PC-9 (cell line): ENCODE results near the gene PARS2. TPM values are rescaled to one million over a fixed set of nuclear protein-coding genes. Genes with fewer than 3 reads are reported as not detected.

Source experiments
- BruUV-seq: library from RNA; stranded (reverse); fragments of 400-500 nt; replicated peaks from 2 replicates; lab custom pipeline; 2021; lab: Mats Ljungman, UMichigan
- CTCF ChIA-PET: fragments of 300-600 bp; sonication (Branson Sonifier 250); formaldehyde crosslinking; loops from one replicate; lab custom pipeline; 2022; ENCODE audit warnings: antibody characterized with exemption; lab: Charles Lee
- POLR2A ChIA-PET: fragments of 300-600 bp; sonication (Branson Sonifier 250); formaldehyde crosslinking; loops from one replicate; lab custom pipeline; 2022; ENCODE audit warnings: antibody characterized with exemption; ENCODE audit not compliant: unreplicated experiment; lab: Charles Lee
- DNase-seq, 2 experiments: peaks; one replicate each; pipeline versions ENCODE4 v3.0.0 to v3.0.0-alpha.2; 2015 to 2022; ENCODE audit warnings: mixed read lengths in 1 of 2
- H2AFZ ChIP-seq: fragments of 200-600 bp; sonication (generic); 2 replicates; pipeline ENCODE4 v1.8.1; 2017; ENCODE audit warnings: antibody characterized with exemption
- H3F3A ChIP-seq: fragments of 200-600 bp; sonication (generic); 2 replicates; pipeline ENCODE4 v1.8.1; 2017; ENCODE audit warnings: antibody characterized with exemption, mild to moderate bottlenecking, low read depth; ENCODE audit not compliant: insufficient read depth
- H3K27ac ChIP-seq: fragments of 200-600 bp; sonication (generic); 2 replicates; pipeline ENCODE4 v1.6.1; 2016; ENCODE audit warnings: mixed run types
- H3K27me3 ChIP-seq: fragments of 200-600 bp; sonication (generic); 2 replicates; pipeline ENCODE4 v1.6.1; 2016; ENCODE audit warnings: low read depth, mixed run types; ENCODE audit not compliant: insufficient read depth
- H3K36me3 ChIP-seq: fragments of 200-600 bp; sonication (generic); 2 replicates; pipeline ENCODE4 v1.6.1; 2016; ENCODE audit warnings: low read depth, mixed run types
- H3K4me1 ChIP-seq: fragments of 200-600 bp; sonication (generic); replicated peaks from 2 replicates; pipeline ENCODE4 v1.6.1; 2016; ENCODE audit warnings: mixed run types; ENCODE audit not compliant: insufficient read depth
- H3K4me2 ChIP-seq: fragments of 200-600 bp; sonication (generic); 2 replicates; pipeline ENCODE4 v1.6.1; 2017; ENCODE audit warnings: mixed run types
- H3K4me3 ChIP-seq: fragments of 200-600 bp; sonication (generic); 2 replicates; pipeline ENCODE4 v1.6.1; 2016; ENCODE audit warnings: mixed run types
- H3K79me2 ChIP-seq: fragments of 200-600 bp; sonication (generic); 2 replicates; pipeline ENCODE4 v1.6.1; 2017; ENCODE audit warnings: low read depth, mixed run types
- H3K9me2 ChIP-seq: fragments of 200-600 bp; sonication (generic); 2 replicates; pipeline ENCODE4 v1.8.1; 2017; ENCODE audit warnings: mild to moderate bottlenecking; ENCODE audit not compliant: insufficient read depth
- H3K9me3 ChIP-seq: fragments of 200-600 bp; sonication (generic); 2 replicates; pipeline ENCODE4 v1.8.1; 2016; ENCODE audit warnings: low read depth; ENCODE audit not compliant: insufficient read depth
- H4K20me1 ChIP-seq: fragments of 200-600 bp; sonication (generic); 2 replicates; pipeline ENCODE4 v1.8.1; 2017; ENCODE audit not compliant: insufficient read depth
- EZH2 ChIP-seq: fragments of 200-600 bp; sonication (generic); IDR thresholded peaks from 2 replicates; pipeline ENCODE4 v1.8.0; 2017; ENCODE audit warnings: antibody characterized with exemption, low read depth
- intact Hi-C: fragments of 100-400 bp; cut with micrococcal nuclease; formaldehyde crosslinking; loops from one replicate; pipeline ENCODE4 v1.10.0; 2022; ENCODE audit not compliant: unreplicated experiment
- total RNA-seq: library from RNA; stranded (reverse); gene quantifications from 2 replicates; pipeline ENCODE4 v1.2.3, GENCODE V29; 2021
- TF ChIP-seq, protein P1 (sequence below): fragments of 200-600 bp; sonication (generic); conservative IDR thresholded peaks from 2 replicates; pipeline ENCODE4 v1.6.1; 2017; ENCODE audit warnings: mixed run types, antibody characterized with exemption, mild to moderate bottlenecking, moderate library complexity

Gene PARS2
- total RNA-seq, 1 experiment from 2014 or later: 13.4 TPM

- no peak for DNase-seq
- Histone ChIP-seq H3K4me1 (peaks cover 7% of the 10 kb centered on the region; the same call in 1 of the 2 replicates), H3K4me2 (no peak overlapping the region), H2AFZ (no peak overlapping the region), H4K20me1 (no peaks in the 10 kb centered on the region), H3K9me3 (no peaks in the 10 kb centered on the region), H3K27ac (no peak overlapping the region), H3K79me2 (peaks cover 16% of the 10 kb centered on the region), H3K27me3 (no peaks in the 10 kb centered on the region), H3K36me3 (no peaks in the 10 kb centered on the region), H3K4me3 (no peak overlapping the region), H3K9me2 (no peaks in the 10 kb centered on the region), H3F3A (no peaks in the 10 kb centered on the region)
- TF ChIP-seq EZH2: no peak
- CTCF ChIA-PET: no interaction called here
- BruUV-seq: no TSS peak
- POLR2A ChIA-PET: no interaction called here
- intact Hi-C loops: no loop called here
Measured at GRCh38 chr1:54767526-54767925, 3.2 kb upstream of the PARS2 start.

GRCh38 chr1:54766726-54767125 is 2.4 kb upstream of the PARS2 start:
- no peak overlapping the region for H3K4me3 ChIP-seq
- BruUV-seq: no TSS peak
- H3F3A ChIP-seq: no peaks in the 10 kb centered on the region

GRCh38 chr1:54764922-54765561 is 719 bp upstream of the PARS2 start:
- Histone ChIP-seq H2AFZ (peak overlapping the region; percentile 85), H3K4me2 (peak overlapping the region; percentile 91), H3K4me3 (peak overlapping the region; percentile 71), H3K36me3 (no peaks in the 10 kb centered on the region), H3K9me3 (no peaks in the 10 kb centered on the region), H3K4me1 (peaks cover 7% of the 10 kb centered on the region; the same call in 1 of the 2 replicates), H4K20me1 (no peaks in the 10 kb centered on the region), H3F3A (no peaks in the 10 kb centered on the region), H3K27ac (no peak overlapping the region), H3K79me2 (peaks cover 19% of the 10 kb centered on the region), H3K9me2 (no peaks in the 10 kb centered on the region), H3K27me3 (no peaks in the 10 kb centered on the region)
- DNase-seq: no peak
- CTCF ChIA-PET: no interaction called here
- TF ChIP-seq, protein P1, sequence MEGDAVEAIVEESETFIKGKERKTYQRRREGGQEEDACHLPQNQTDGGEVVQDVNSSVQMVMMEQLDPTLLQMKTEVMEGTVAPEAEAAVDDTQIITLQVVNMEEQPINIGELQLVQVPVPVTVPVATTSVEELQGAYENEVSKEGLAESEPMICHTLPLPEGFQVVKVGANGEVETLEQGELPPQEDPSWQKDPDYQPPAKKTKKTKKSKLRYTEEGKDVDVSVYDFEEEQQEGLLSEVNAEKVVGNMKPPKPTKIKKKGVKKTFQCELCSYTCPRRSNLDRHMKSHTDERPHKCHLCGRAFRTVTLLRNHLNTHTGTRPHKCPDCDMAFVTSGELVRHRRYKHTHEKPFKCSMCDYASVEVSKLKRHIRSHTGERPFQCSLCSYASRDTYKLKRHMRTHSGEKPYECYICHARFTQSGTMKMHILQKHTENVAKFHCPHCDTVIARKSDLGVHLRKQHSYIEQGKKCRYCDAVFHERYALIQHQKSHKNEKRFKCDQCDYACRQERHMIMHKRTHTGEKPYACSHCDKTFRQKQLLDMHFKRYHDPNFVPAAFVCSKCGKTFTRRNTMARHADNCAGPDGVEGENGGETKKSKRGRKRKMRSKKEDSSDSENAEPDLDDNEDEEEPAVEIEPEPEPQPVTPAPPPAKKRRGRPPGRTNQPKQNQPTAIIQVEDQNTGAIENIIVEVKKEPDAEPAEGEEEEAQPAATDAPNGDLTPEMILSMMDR: no peak
- no peak for TF ChIP-seq EZH2
- intact Hi-C loops: loop anchor here (2.0 kb wide), 1 partner anchor 36 kb away; the partner anchor contains the start of gene TTC22
- POLR2A ChIA-PET: interaction anchor here (0.7 kb wide), 1 partner anchor 25 kb away, joined by 4 read pairs; no protein-coding TSS in a partner anchor
- BruUV-seq: no TSS peak

More at GRCh38 chr1:54766726-54767125, 2.4 kb upstream of the PARS2 start:
- intact Hi-C loops: no loop called here
- H3K27ac ChIP-seq: no peak overlapping the region
- H3K36me3 ChIP-seq: no peaks in the 10 kb centered on the region
- ChIA-PET POLR2A (interaction anchor here (0.5 to 0.7 kb wide), 2 partner anchors 34 to 84 kb away, joined by 4 to 7 read pairs; partner anchors contain the start of gene TTC22), CTCF (no interaction called here)
- H3K9me2 ChIP-seq: no peaks in the 10 kb centered on the region
- no peaks in the 10 kb centered on the region for H3K9me3 ChIP-seq
- H3K27me3 ChIP-seq: no peaks in the 10 kb centered on the region
- H3K79me2 ChIP-seq: peaks cover 19% of the 10 kb centered on the region
- no peak overlapping the region for H3K4me2 ChIP-seq
- TF ChIP-seq, protein P1: no peak
- TF ChIP-seq EZH2: no peak
- no peak overlapping the region for H2AFZ ChIP-seq
- no peaks in the 10 kb centered on the region for H4K20me1 ChIP-seq
- peaks cover 7% of the 10 kb centered on the region; the same call in 1 of the 2 replicates for H3K4me1 ChIP-seq
- no peak for DNase-seq
